Raji (cell line): ENCODE data around the gene SSH3.
A peak's percentile ranks its signal among the peaks of the same experiment; 100 is the strongest.

Source experiments
- POLR2A ChIP-seq: IDR thresholded peaks from 2 replicates; pipeline ENCODE4 v1.6.1; 2011; ENCODE audit warnings: low read depth, low read length, control low read depth; ENCODE audit not compliant: insufficient read depth

Gene SSH3

DNA sequence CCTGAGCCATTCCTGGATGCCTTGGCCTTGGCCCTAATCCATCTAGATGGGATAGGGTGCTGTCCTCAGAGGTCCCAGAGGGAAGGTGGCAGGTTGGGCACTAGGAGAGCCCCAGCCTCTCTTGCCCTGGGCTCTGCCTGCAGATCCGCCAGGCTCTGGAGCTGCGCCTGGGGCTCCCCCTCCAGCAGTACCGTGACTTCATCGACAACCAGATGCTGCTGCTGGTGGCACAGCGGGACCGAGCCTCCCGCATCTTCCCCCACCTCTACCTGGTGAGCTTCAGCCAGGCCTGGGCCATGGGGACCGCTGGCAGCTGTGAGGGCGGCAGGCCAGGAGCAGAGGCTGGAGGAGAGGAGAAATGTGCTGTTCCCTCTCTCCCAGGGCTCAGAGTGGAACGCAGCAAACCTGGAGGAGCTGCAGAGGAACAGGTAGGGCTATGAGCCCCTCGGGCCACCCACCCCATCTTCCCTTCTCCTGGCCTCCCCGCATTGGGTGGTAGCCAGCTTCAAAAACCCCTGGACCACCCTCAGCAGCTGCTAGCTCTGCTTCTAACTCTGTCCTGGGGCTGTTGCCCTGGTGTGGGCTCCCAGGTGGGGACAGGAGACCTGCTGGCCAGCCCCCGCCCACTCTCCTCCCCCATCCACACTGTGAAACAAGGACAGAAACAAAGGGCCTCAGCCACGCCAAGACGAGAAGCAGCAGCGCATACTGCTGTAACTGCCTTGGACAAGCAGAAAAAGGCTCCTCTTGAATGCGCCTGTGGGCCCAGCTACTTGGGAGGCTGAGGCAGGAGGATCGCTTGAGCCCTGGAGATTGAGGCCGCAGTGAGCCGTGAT is 4.9 kb downstream of the SSH3 start:
- TF ChIP-seq POLR2A: no peak

DNA sequence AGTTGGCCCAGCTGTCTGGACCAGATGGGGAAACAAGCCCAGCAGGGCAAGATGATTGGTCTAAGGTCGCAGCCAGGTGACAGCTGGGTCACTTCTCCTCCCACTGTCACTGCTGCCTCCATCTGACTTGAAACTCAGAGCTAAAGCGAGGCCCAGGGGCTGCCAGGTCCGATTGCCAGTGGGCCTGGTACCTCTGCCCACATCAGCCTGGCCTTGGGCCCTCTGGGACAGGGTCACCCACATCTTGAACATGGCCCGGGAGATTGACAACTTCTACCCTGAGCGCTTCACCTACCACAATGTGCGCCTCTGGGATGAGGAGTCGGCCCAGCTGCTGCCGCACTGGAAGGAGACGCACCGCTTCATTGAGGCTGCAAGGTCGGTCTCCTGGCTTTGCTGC is 5.8 kb downstream of the SSH3 start:
- no peak for TF ChIP-seq POLR2A

DNA sequence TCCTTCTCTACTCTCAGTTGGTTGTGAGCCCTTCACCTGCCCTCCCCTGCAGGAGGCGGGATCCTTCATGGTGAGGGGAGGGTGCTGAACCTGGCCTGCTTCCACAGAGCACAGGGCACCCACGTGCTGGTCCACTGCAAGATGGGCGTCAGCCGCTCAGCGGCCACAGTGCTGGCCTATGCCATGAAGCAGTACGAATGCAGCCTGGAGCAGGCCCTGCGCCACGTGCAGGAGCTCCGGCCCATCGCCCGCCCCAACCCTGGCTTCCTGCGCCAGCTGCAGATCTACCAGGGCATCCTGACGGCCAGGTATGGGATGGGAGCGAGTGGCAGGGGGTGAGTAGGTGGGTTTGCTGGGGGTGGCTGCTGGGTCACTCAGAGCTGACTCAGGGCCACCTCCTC is 6.3 kb downstream of the SSH3 start:
- TF ChIP-seq POLR2A: no peak

DNA sequence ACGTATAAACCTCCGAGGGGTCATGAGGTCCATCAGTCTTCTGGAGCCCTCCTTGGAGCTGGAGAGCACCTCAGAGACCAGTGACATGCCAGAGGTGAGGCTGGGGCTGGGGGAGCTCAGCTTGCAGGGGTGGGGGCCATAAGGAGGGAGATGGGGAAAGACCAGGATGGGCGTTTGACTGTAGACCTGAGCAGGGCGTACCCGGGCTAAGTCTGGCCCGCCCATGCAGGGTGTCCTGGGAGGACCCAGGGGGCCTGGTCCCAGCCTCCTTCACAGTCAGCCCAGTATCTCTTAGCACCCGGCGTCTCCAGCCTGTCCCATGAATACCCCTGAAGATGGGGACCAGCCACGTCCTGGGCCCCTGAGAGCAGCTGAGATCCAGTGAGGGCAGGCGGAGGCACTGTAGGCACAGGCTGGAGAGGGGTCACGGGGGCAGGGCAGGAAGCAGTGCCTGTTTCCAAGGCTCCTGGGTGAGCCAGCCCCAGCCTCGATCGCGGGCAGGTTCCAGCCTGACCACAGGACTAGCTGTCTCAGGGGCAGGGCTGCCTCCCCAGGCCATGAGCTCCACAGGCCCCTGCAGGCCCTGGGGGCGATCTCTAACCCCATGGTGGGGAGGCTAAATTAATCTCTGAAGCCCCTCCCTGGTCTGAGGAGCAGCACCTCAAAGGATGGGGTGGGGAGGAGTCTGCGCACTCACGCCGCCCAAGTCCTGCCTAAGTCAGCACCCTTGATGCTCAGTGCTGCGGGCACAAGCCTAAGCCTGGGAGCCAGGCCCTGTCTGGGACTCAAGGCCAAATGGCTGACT is 7.1 kb downstream of the SSH3 start:
- no peak for TF ChIP-seq POLR2A

DNA sequence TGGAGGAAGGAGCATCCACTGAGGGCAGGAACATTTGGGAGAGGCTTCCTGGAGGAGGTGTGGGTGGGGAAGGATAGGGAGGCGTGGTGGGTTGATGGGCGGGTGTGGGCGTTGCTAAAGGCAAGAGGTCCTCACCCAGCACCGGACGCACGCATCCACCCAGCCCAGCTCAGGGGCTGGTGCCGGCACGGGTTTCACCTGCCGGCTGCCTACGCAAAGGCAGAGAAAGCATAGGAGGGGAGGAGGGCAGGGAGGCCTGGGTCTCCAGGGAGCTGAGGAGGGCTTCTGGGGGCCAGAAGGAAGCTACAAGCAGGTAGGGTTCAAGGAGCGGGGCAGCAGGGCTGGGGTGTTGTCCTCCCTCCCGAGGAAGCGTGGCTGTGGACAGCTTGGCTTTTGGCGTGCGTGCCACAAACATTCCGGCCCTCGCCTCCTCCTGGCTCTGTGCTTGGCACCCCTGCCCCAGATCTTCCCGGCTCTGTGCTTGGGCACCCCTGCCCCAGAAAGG is 7.8 kb downstream of the SSH3 start:
- TF ChIP-seq POLR2A: no peak

DNA sequence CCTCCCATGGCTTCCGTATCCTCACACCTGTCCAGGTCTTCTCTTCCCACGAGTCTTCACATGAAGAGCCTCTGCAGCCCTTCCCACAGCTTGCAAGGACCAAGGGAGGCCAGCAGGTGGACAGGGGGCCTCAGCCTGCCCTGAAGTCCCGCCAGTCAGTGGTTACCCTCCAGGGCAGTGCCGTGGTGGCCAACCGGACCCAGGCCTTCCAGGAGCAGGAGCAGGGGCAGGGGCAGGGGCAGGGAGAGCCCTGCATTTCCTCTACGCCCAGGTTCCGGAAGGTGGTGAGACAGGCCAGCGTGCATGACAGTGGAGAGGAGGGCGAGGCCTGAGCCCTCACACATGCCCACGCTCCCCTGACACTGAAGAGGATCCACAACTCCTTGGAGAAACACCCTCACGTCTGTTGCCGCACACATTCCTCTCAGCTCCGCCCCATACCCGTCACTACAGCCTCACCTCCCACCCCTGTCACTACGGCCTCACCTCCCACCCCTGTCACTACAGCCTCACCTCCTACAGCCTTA is 8.3 kb downstream of the SSH3 start:
- TF ChIP-seq POLR2A: no peak

DNA sequence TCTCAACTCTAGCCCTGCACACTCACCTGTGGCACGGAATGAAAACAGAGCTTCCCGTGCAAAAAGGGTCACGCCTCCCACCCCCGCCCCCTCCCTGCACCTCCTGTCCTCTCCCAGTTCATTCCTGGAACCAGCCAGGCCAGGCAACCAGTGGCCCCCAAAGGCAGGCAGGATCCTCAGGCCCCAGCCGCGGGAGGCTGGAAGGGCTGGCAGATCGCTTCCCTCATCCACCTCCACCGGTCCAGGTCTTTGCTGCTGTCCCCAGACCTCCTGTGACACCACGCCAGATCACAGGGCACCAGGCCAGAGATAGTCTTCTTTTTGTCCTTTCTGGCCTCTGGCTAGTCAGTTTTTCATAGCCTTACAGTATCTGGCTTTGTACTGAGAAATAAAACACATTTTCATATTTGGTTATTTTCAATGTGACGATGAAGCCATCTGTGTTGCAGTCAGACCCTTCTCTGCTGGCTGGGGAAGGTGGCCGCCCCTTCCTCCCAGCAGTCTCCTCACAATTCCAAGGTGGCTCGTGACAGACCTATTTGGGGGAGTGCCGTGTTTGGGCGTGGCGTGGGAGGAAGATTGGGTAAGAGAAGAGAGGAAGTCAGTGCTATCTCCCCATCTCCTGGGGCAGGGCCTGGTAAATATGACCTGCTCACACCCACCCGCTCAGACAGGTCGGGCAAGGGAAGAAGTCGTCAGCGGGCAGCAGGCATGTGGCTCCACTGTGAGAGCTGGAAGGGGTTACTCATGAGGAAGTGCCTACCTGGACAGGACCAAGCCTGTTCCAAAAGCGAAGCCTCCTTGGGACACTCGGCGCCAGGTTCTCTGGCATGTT is 9.1 kb downstream of the SSH3 start:
- TF ChIP-seq POLR2A: no peak

DNA sequence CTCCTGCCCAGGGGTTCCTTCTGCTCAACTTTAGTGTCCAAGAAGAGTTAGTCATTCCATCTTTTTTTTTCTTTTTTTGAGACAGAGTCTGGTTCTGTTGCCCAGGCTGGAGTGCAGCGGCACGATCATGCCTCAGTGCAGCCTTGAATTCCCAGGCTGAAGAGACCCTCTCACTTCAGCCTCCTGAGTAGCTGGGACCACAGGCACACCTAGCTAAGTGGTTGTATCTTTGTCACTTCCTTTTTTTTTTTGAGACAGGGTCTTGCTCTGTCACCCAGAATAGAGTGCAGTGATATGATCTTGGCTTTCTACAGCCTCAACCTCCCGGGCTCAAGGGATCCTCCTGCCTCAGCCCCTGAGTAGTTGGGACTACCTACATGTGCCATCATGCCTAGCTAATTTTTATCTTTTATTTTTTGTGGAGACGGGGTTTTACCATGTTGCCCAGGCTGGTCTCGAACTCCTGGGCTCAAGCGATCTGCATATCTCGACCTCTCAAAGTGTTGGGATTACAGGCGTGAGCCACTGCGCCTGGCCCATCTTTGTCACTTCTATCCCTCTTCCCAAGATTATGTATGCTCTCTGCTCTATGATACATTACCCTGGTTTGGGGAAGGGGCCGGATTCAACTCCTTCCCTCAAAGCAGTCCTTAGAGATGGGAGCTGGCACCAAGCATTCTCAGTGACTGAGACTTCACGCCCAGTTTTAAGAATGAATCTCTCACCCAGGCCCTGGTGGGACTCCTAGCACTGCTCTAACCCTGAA is 10.0 kb downstream of the SSH3 start:
- TF ChIP-seq POLR2A: no peak

DNA sequence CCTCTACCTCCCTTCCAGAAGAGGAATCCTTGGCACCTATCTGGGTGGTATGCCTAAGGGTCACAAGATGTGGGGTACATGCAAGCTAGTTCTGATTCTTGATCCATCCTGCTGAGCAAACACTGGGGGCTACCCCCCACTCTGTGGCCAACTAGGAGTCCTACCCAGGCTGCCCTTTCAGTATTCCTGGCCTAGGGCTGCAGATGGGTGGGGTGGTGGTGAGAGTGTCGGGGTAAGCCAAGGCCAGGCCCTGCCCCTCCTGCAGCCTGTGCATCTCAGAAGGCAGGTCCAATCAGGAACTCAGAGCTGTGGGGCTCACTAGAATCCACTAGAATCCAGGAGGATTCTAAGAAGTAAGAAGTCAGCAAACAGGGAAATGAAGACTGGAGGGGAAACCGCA is 10.9 kb downstream of the SSH3 start:
- no peak for TF ChIP-seq POLR2A

DNA sequence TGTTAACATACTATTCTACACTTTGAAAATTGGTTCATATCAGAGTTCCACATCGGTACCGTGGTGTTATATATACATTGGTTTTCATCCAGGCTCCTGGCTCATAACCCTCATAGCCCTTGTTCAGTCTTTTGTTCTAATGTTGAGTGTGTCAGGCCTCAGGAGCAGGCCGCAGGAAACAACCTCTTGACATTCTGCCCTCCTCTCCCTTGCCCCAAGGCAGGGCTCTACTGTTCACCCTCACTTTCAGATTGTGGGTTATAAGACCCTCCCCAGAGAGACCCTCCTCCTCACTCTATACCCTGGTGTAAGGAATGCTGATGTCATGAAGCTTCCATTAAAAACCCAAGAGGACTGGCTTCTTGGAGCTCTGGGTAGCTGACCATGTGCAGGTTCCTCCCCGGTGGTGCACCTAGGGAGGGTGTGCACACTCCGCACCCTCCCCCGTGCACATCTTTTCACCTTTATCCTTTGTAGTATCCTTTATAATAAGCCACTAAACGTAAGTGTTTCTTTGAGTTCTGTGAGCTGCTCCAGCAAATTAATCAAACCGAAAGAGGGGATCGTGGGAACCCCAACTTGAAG is 12.1 kb downstream of the SSH3 start:
- no peak for TF ChIP-seq POLR2A

DNA sequence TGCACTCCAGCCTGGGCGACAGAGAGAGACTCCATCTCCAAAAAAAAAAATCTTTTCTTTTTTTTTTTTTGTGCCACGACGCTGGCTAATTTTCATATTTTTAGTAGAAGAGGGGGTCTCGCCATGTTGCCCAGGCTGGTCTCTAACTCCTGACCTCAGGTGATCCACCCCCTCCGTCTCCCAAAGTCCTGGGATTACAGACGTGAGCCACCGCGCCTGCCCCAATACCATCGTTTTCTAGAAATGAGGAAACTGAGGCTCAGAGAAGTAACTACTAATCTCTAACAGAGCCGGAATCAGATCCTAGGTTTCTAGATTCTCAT is 13.5 kb downstream of the SSH3 start:
- no peak for TF ChIP-seq POLR2A

DNA sequence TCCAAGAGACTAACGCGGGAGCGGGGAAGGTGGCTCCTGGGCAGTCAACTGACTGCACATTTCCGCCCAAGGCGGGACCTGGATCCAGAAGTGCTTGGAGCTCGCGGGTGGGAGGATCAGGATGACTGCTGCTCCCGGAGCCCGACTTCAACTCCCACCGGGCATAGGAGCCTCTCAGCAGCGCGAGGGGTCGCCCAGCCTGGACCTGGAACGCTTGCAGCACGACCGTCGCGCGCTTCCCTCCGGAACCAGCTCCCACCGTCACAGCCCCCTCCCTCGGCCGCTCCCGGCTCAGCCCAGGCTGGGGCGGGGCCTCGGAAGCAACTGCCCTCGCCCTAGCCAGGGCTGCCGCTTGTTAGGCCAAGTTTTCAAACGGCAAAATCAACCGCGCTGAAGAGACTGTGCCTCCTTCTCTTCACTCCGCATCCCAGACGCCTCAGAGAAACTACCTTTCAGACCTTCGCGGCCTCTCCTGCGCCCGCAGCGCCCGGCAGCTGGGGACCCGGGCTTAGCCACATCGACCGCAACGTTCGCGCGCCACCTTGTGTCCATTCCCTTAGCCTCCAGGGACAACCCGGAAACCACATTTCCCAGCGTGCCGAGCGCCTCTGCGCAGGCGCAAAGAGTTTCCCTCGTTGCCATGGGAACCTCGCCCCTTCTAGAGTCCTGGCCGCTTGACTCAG is 14.0 kb downstream of the SSH3 start:
- peak; percentile 84 for TF ChIP-seq POLR2A

DNA sequence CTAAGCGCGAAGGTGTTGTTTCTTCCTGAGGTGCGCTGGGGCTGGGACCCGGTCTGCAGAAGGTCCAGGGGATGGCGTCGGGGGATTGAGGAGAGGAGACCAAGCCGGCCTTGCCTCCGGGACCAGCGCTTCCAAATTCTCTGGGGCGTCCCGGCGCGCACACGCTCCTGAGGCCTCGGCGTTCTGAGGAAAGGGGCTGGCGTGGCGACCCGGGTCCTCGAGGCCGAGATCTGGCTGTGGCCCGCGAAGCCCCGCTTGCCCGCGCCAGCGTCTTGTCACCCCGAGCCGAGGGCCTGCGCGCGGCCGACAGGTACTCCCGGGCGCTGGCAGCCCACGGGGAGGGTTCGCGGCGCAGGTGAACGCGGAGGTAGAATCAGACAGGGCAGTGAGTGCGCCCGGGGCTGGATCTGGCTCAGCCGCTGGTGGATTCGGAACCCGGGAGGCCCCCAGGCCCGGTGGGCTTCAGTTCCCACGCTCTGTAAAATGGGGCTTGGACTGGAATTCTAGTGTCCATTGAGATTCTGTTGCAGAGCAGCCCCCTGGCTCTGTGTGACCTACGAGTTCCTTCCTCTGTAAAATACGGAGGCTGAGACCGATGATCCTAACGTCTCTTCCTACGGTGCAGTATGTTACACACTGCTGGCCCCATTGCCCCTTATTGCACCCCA is 14.7 kb downstream of the SSH3 start:
- no peak for TF ChIP-seq POLR2A
